Right ventricle myocardium inferior (tissue), 1 donor: ENCODE data around the gene GRPEL1. TPM values are rescaled to one million over a fixed set of nuclear protein-coding genes. Genes with fewer than 3 reads are reported as not detected.
"Not testable (repeated sequence)": the region's sequence is repeated elsewhere in the genome, so short reads cannot be mapped to it uniquely, and the experiment has no call there.

Experiments used
- ATAC-seq: fragments of 200-7000 bp; cut with Tn5 transposase; one replicate; pipeline ENCODE4 v1.9.1; 2020; ENCODE audit warnings: mild to moderate bottlenecking, moderate library complexity
- DNase-seq: peaks from one replicate; pipeline ENCODE4 v3.0.0; 2021; ENCODE audit errors: missing footprints
- intact Hi-C: fragments of 100-400 bp; cut with DNase I; formaldehyde crosslinking; loops from one replicate; pipeline ENCODE4 v1.11.0; 2022
- total RNA-seq: library from RNA; stranded (reverse); fragmentation: NEBNext Ultra II Directional; extraction: Animal tissue kit (Norgen Biotek cat#: 25700); gene quantifications from one replicate; pipeline ENCODE4 v1.2.1, GENCODE V29; 2021
- donor health status: DM: no; HTN: yes; CAD: no; lungs with severe emphysema.

Gene GRPEL1
- total RNA-seq, 1 donor from 2014 or later = 61.5 TPM

DNA sequence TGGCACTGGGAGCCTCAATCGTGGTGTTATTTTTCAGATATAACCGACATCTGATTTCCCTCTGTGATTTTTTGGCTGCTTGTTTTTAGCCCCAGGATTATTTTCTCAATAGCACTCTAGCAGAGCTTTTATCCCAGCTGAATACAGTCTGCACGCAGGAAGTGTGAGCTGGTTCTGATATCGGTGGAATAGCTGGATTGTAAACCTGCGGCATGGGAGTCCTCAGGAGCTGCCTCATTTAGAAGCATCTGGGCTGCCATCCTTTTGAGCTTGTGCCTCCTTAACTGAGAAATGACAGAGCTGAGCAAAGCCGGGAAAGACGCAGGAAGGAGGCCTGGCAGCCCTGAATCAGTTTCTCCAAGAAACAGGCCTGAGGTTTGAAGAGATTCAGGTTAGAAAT, 28.4 kb upstream of the GRPEL1 start:
- no peak for ATAC-seq
- no peak for DNase-seq
- intact Hi-C loops = no loop called here

DNA sequence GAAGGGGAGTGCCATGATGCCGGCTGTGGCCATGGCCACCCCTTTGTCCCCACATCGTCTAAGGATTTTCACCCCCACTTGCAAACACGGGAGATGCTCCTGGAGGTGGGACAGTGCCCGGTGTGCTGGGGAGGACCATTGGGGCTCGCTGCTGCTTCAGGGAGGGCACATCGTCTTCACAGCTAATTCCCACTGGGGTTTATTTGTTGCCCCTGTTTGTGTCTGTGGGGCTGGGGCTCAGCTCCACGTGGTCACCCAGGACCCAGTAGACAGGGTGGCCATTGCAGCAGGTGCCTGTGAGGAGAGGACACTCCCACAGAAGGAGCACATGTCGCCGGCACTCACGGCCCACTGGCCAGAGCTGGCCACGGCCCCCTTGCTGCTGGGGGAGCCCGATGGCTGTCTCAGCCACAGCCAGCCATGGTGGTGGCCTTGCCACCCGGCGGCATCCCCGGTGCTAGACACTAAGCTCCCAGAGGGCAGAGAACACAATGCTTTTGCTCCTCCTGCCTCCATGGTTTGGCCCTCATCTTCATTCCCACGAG, 27.8 kb upstream of the GRPEL1 start:
- intact Hi-C loops = no loop called here
- ATAC-seq (no peak), DNase-seq (no peak)

DNA sequence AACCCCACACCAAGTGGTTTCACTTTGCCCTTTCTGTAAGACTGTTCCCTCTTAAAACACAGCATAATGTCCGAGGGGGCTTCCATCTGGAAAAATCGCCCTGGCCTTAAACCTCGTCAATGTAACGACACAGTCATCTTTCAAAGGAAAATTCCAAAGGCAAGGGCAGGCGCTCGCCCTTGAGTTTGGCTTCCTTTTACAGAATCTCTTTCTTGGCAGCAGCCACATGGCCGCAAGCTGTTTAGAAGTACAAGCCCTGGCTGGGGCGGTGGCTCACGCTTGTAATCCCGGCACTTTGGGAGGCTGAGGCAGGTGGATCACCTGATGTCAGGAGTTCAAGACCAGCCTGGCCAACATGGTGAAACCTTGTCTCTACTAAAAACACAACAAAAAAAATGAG, 27.1 kb upstream of the GRPEL1 start:
- intact Hi-C loops = no loop called here
- DNase-seq = no peak
- no peak for ATAC-seq

DNA sequence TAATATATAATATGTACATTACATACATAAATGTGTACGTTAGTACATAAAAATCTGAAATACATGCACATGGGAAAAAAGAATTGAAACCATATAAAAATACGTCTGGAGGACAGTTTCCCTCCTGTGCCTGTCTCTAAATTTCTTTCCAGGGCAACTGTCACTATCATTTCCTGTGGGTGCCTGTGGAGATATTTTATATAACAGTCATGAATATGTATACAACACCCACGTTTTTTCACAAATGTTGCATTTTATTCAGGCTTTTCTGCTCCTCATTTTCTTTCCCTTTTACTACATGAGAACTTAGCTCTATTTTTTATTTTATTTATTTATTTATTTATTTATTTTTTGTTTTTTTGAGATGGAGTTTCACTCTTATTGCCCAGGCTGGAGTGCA, 24.2 kb upstream of the GRPEL1 start:
- ATAC-seq = no peak
- intact Hi-C loops = no loop called here
- DNase-seq = no peak

DNA sequence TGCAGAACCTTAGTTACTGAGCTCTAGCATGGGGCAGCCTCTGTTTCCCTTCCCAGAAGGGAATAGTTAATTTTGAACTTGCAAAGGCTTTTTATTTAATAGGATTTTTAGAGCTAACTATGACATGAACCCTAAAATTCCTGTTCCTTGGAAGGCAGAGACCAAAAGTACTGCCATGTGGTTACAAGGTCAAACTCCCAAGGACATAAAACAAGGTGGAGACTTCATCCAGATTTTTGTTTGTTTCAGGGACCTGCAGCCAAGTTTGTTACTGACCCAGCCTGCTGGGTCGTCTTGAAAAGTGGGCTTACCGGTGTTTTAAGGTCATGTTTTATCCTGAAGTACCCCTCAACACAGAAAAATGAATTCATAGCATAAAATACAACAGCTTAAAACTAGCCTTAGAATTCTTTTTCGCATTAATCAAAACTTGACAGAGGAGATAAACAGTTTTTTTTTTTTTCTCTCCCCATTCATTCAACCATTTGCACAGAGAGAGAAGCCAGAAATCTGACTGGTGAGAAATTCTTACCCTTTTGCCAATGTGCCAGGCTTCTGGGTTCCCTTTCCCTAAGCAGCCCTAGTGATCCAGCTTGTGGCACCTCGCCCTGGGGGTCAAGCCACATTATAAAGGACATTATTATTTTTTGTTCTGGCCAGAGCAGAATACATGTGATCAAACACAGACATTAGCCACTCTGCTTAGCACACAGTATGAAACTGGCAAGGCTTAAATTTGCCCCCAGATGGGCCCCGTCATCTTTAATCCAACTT, 21.5 kb upstream of the GRPEL1 start:
- no peak for ATAC-seq
- no peak for DNase-seq
- intact Hi-C loops = no loop called here

DNA sequence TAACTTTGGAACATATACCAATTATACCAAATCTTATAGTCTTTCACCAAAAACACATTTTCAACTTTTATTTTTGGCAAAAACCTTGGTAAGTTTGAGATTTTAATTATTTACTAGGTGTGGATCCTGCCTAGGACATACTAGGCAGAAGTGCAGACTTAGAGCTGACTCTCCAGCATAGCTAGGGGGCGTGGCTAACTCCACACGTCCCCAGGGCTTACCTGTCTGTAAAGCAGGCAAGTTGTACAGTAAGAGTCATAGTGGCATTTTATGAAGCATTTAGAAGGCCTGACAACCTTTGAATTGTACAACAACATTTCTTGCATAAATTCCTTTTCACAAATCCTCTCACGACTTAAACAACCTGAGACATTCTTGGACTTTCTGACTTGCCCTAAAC, 19.2 kb upstream of the GRPEL1 start:
- no peak for ATAC-seq
- no peak for DNase-seq
- intact Hi-C loops = no loop called here

DNA sequence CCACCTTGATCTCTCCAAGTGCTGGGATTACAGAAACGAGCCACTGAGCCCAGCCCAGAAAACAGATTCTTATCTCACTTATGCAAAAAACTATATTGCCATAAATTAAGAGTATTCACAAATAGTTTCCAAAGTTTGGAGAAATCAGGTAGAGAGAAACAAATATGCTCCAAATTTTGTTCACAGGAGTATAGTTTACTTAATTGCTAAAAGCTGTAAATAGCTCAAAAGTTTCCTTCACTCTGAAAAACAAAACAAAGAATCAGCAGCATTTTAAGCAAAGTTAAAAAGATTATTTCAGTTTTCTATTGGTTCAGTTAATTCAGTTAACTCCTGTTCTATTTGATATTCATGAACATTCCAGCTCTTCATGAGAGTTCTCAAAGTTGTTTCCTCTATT, 18.5 kb upstream of the GRPEL1 start:
- intact Hi-C loops = no loop called here
- DNase-seq (no peak), ATAC-seq (no peak)

DNA sequence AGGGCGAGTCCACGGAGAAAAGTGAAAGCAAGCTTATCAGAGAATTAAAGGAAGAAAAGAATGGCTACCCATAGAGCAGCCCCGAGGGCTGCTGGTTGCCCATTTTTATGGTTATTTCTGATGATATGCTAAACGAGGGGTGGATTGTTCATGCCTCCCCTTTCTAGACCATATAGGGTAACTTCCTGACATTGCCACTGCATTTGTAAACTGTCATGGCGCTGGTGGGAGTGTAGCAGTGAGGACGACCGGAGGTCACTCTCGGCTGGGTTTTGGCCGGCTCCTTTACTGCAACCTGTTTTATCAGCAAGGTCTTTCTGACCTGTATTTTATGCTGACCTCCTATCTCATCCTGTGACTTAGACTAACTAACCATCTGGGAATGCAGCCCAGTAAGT, 16.7 kb upstream of the GRPEL1 start:
- DNase-seq, intact Hi-C loops, ATAC-seq: not testable (repeated sequence)

DNA sequence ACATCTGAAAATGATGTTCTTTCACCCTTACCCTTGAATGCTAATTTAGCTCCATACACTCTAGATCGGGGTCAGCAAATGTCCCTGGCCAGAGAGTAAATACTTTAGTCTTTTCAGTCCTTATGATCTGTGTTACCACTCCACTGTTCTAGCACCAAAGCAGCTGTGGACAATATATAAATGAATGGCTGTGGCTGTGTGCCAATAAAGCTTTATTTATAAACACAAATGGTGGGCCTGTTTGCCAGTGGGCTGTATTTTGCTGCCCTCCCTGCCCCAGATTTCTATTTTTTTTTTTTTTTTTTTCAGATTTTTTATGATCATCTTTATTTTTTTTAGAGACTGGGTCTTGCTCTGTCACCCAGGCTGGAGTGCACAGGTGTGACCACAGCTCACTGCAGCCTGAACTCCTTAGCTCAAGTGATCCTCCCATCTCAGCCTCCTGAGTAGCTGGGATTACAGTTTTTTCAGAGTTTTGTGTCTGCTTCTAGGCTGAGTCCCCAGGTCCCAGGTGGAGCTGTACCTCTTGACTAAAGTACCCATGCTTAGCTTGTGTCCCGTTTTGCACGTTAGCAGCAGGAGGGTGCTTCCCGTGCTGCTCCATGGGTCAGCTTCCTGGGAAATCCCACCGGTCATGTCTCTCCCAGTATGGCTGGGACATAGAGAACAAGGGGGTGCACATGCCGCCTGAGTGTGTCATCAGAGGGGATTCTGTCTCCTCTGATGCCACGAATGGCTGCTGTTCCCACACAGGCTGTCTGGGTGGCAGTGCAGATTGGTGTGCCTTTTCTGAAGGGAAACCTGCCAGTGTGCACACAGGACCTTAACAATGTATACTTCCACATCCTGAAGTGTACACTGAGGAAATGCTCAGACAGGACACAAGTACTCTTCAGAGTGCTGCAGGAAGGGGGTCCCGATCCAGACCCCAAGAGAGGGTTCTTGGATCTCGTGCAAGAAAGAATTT, 16.0 kb upstream of the GRPEL1 start:
- intact Hi-C loops = no loop called here
- ATAC-seq (no peak), DNase-seq (no peak)

DNA sequence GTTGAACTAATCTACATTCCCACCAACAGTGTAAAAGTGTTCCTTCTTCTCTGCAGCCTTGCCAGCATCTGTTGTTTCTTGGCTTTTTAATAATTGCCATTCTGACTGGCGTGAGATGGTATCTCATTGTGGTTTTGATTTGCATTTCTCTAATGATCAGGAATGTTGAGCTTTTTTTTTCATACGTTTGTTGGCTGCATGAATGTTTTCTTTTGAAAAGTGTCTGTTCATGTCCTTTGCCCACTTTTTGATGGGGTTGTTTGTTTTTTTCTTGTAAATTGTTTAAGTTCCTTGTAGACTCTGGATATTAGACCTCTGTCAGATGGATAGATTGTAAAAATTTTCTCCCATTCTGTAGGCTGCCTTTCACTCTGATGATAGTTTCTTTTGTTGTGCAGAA, 12.0 kb upstream of the GRPEL1 start:
- intact Hi-C loops, DNase-seq, ATAC-seq: not testable (repeated sequence)

DNA sequence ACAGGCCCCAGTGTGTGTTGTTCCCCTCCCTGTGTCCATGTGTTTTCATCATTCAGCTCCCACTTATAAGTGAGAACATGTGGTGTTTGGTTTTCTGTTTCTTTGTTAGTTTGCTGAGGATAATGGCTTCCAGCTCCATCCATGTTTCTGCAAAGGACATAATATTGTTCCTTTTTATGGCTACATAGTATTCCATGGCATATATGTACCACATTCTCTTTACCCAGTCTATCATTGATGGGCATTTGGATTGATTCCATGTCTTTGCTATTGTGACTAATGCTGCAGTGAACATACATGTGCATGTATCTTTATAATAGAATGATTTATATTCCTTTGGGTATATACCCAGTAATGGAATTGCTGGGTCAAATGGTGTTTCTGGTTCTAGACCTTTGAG, 11.6 kb upstream of the GRPEL1 start:
- intact Hi-C loops, ATAC-seq, DNase-seq: not testable (repeated sequence)

DNA sequence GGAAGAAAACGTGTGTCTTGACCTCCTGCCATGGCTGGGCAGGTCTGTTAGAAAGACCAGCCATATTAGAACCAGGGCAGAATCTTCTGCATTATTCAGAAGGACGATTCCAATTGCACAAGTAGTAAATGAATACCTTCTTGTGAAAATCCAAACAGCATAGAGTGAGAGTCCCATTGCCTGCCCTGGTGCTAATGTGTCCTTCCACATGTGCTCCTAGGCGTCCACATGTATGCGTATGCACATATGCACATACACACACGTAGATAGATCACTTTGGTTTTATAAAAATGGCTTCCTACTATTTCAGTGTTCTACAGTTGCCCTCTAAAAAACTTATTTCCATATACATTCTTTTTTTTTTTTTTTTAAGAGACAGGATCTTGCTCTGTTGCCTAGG, 10.2 kb upstream of the GRPEL1 start:
- intact Hi-C loops = no loop called here
- ATAC-seq (no peak), DNase-seq (no peak)

DNA sequence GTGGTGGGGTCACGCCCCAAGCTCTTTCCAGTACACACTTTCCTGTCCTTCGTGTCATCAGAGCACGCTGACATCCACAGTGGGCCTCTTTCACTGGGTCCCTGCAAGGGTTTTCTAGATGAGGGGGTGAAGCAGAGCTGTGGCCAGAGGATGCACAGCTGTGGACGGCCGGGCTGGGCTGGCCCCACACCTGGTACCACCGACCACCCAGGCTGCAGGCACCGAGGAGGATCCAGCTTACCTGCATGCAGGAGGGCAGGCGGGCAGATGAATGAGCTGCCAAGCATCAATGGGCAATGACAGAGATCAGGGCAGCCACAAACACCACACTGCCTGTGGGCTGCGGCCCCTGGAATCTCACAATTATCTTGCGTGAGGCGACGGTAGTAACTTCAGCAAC, 9.5 kb upstream of the GRPEL1 start:
- ATAC-seq = no peak
- no peak for DNase-seq
- intact Hi-C loops = no loop called here

DNA sequence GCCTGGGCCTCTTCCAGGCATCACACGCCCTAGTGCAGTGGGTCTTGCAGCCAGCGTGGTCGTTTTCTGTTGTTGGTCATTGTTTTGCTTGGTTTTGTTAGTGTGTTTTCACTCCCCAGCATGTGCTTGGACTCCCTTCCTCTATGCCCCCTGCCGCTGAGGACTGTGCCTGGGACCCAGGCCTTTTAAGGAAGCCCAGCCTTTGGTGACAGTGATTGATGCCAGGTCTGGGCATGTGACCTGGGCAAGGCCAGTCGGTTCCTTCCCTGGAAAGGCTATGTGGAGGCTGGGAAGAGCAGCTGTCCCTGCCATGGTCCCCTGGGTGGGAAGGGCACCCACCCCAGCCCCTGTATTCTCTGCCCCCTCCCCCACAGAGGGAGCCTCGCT, 8.8 kb upstream of the GRPEL1 start:
- peak; percentile 18 for ATAC-seq
- DNase-seq = no peak
- intact Hi-C loops = no loop called here

DNA sequence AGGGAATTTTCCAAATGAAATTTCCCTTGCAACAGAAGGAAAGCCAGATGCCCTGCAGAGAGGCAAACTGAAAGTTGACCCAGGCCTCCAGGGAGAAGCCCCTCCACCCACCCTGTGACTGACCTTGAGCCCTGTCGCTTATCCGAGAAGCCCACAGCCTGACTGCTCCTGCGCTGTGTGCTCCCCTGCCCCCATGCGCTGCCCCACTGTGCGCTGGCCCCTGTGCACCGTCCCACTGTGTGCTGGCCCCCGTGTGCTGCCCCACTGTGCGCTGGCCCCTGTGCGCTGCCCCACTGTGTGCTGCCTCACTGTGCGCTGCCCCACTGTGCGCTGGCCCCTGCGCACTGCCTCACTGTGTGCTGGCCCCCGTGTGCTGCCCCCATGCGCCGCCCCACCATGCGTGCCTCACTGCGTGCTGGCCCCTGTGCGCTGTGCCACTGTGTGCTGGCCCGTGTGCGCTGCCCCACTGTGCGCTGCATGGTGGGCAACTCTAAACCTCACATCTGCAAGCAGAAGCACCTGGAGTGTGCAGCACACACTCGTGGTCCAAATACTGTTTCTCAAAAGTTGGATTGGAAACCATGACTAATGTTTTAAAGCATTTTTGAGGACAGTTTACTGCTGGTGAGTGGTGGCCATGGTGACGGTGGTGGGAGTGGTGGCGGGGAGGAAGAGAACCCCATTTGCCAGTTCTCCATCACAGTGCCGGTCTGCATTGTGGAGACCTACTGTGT, 8.3 kb upstream of the GRPEL1 start:
- intact Hi-C loops = no loop called here

DNA sequence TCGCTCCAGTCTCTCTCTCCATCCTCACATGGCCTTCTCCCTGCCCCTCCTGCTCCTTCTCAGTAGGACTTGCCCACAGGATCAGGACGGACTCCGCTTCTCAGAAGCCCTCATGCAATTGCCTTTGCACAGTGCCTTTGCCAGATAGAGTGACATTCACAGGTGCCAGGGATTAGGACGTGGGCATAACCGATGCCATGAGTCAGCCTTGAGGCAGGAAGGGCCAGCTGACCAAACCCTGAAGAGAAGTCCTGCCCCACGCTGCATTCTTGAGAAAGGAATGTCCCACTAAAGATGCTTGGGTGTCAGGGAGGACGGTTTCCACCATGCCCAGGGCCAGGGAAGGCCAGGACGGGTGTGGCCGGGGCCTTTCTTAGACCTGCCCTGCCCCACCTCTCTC, 6.6 kb upstream of the GRPEL1 start:
- intact Hi-C loops = no loop called here
- DNase-seq (no peak), ATAC-seq (no peak)

More for the DNA sequence above, 8.3 kb upstream of the GRPEL1 start:
- ATAC-seq = peak; percentile 20
- DNase-seq = no peak

DNA sequence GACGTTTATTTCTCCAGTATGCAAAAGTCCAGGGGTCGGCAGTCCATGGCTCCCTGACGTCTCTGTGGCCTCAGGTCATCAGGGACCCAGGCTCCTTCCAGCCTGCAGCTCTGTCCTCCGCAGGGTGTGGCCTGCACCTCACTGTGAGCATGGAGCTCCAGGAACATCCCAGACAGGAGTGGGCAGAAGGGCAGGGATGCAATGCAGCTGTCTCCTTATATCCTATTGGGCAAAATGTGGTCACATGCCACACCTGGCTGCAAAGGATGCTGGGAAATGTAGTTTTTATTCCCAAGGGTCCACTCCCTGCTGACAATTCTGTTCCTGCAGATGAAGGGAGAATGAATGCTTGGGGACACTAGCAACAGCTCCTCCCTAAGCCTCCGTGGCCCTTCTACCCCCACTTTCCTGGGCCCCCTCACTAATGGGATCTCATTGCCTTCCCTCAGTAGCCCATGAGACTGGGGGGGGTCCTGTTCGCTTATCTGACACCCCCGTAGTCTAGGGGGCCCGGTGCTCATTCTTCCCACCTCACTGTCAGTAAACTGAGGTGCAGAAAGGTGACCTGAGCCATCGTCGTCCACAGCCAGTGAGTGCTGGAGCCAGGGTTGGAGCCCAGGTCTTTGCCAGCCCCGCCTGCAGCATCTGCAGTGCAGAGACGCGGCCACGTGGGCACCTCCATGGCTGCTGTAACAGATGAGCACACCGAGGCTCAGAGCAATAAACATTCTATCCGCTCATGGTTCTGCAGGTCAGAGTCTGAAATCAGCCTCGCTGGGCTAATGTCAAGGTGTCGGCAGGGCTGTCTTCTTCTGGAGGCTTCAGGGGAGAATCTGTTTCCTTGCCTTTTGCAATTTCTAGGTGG, 5.9 kb upstream of the GRPEL1 start:
- intact Hi-C loops = no loop called here
- DNase-seq = no peak
- no peak for ATAC-seq

DNA sequence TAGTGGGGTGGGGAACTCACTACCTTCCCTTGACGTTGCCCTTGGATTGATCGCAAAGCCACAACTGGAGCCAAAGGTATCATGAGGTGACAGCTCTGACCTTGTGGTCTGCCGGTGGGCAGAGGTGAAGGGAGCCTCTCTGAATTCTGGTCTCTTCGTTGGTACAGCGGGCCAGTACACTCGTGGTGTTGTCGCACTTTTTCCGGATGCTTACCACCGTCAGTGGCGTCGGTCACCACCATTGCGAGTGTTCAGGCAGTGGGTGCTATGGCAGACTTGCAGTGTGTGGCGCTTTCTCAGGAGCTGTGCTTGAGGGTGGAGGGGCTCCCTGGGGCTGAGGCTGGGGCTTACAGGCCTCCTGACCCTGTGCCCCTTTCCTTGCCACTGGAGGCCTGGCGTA, 5.2 kb upstream of the GRPEL1 start:
- intact Hi-C loops = no loop called here
- DNase-seq = no peak
- no peak for ATAC-seq
